H4 (cell line): ENCODE results near the gene EML6. TPM values are rescaled to one million over a fixed set of nuclear protein-coding genes. Genes with fewer than 3 reads are reported as not detected.
"Not testable (repeated sequence)": the region's sequence is repeated elsewhere in the genome, so short reads cannot be mapped to it uniquely, and the experiment has no call there.

Experiments used
- DNase-seq: peaks from one replicate; pipeline ENCODE4 v3.0.0-alpha.2; 2015; ENCODE audit warnings: low spot score
- total RNA-seq: library from RNA; depleted of rRNA; stranded (reverse); fragments of >200 nt; shearing (Covaris generic); gene quantifications from 2 replicates; pipeline ENCODE4 v1.2.3, GENCODE V29; 2014

EML6 gene
- total RNA-seq, 1 experiment from 2014 or later = 2.9 TPM

- no peak for DNase-seq
Measured at GRCh38 chr2:54845514-54845913, 122.1 kb downstream of the EML6 start.

GRCh38 chr2:54850171-54851122 is 127.0 kb downstream of the EML6 start:
- DNase-seq = no peak

GRCh38 chr2:54853616-54854310 is 130.3 kb downstream of the EML6 start:
- no peak for DNase-seq

- no peak for DNase-seq
Measured at GRCh38 chr2:54855434-54855833, 132.0 kb downstream of the EML6 start.

GRCh38 chr2:54858021-54858681 is 134.7 kb downstream of the EML6 start:
- no peak for DNase-seq

GRCh38 chr2:54859416-54859815 is 136.0 kb downstream of the EML6 start:
- DNase-seq = no peak

- DNase-seq = peak; percentile 60
Measured at GRCh38 chr2:54859997-54860701, 136.7 kb downstream of the EML6 start.

GRCh38 chr2:54862229-54862628 is 138.8 kb downstream of the EML6 start:
- no peak for DNase-seq

- no peak for DNase-seq
Measured at GRCh38 chr2:54862742-54863141, 139.3 kb downstream of the EML6 start.

- DNase-seq = no peak
Measured at GRCh38 chr2:54863660-54864059, 140.2 kb downstream of the EML6 start.

- no peak for DNase-seq
Measured at GRCh38 chr2:54864096-54864495, 140.6 kb downstream of the EML6 start.

GRCh38 chr2:54864727-54865126 is 141.3 kb downstream of the EML6 start:
- DNase-seq = no peak

GRCh38 chr2:54866179-54866578 is 142.7 kb downstream of the EML6 start:
- no peak for DNase-seq

GRCh38 chr2:54866868-54867267 is 143.4 kb downstream of the EML6 start:
- no peak for DNase-seq

GRCh38 chr2:54867457-54867856 is 144.0 kb downstream of the EML6 start:
- DNase-seq = no peak

GRCh38 chr2:54871457-54872107 is 148.1 kb downstream of the EML6 start:
- no peak for DNase-seq

GRCh38 chr2:54872780-54873179 is 149.3 kb downstream of the EML6 start:
- no peak for DNase-seq

GRCh38 chr2:54873236-54873635 is 149.8 kb downstream of the EML6 start:
- DNase-seq = not testable (repeated sequence)

- no peak for DNase-seq
Measured at GRCh38 chr2:54876764-54877163, 153.3 kb downstream of the EML6 start.

GRCh38 chr2:54878182-54878581 is 154.7 kb downstream of the EML6 start:
- no peak for DNase-seq

GRCh38 chr2:54879032-54879431 is 155.6 kb downstream of the EML6 start:
- no peak for DNase-seq
